ENCODE results near the gene STX18. TPM values are rescaled to one million over a fixed set of nuclear protein-coding genes. Genes with fewer than 3 reads are reported as not detected.

STX18 gene
- total and polyA plus RNA-seq, 3 experiments from 2014 or later, result 24.7 to 27.1 (median 25.2) TPM

- CTCF ChIA-PET, result interaction anchor here (1.7 kb wide), 1 partner anchor 12 kb away, joined by 10 read pairs; no protein-coding TSS in a partner anchor
- peak overlapping the region in 7 of 8 donors; percentile 65 to 89 (median 76) for H3K27ac Mint-ChIP-seq
These were observed 124.0 kb downstream of the STX18 start for GRCh38 chr4:4417886-4418285.

GRCh38 chr4:4416981-4417380 lies 124.9 kb downstream of the STX18 start:
- ChIA-PET CTCF (interaction anchor here (1.7 kb wide), 1 partner anchor 13 kb away, joined by 10 read pairs; no protein-coding TSS in a partner anchor), POLR2A (no interaction called here)
- peaks cover 19% of the 10 kb centered on the region for H3K4me1 ChIP-seq (ENCODE audit: insufficient read depth, low read length)
- Mint-ChIP-seq H3K4me3 (no peak overlapping the region), H3K36me3 (peaks cover 10 to 74% (median 14%) of the 10 kb centered on the region in 3 donors), H3K4me1 (peaks cover 20 to 36% (median 34%) of the 10 kb centered on the region in 3 donors), H3K27me3 (no peaks in the 10 kb centered on the region), H3K27ac (peak overlapping the region in 3 of 8 donors; percentile 37 to 89 (median 68)), H3K9me3 (peaks cover 0 to 2% (median 0%) of the 10 kb centered on the region in 5 donors)
- H3K27me3 ChIP-seq (ENCODE audit: insufficient read depth, low read length, poor library complexity, severe bottlenecking), result no peaks in the 10 kb centered on the region
- H3K4me3 ChIP-seq (ENCODE audit: low read length), result no peak overlapping the region
- H3K36me3 ChIP-seq (ENCODE audit: insufficient read depth, low read length), result peaks cover 14% of the 10 kb centered on the region
- DNase-seq, result no peak
- no peak overlapping the region for H3K27ac ChIP-seq (ENCODE audit: low read depth, low read length)
- H3K9me3 ChIP-seq (ENCODE audit: low read length), result no peaks in the 10 kb centered on the region

More at GRCh38 chr4:4417886-4418285, 124.0 kb downstream of the STX18 start:
- POLR2A ChIA-PET, result no interaction called here
- Mint-ChIP-seq H3K36me3 (peaks cover 10 to 79% (median 14%) of the 10 kb centered on the region in 3 donors), H3K4me3 (peak overlapping the region in 4 of 7 donors; percentile 29 to 62 (median 44)), H3K27me3 (no peaks in the 10 kb centered on the region), H3K9me3 (peaks cover 0 to 2% (median 0%) of the 10 kb centered on the region in 5 donors), H3K4me1 (peaks cover 20 to 36% (median 34%) of the 10 kb centered on the region in 3 donors)
- no peak overlapping the region for H3K4me3 ChIP-seq (ENCODE audit: low read length)
- DNase-seq, result no peak
- H3K27ac ChIP-seq (ENCODE audit: low read depth, low read length), result no peak overlapping the region
- no peaks in the 10 kb centered on the region for H3K27me3 ChIP-seq (ENCODE audit: insufficient read depth, low read length, poor library complexity, severe bottlenecking)
- peaks cover 19% of the 10 kb centered on the region for H3K4me1 ChIP-seq (ENCODE audit: insufficient read depth, low read length)
- no peaks in the 10 kb centered on the region for H3K9me3 ChIP-seq (ENCODE audit: low read length)
- peaks cover 14% of the 10 kb centered on the region for H3K36me3 ChIP-seq (ENCODE audit: insufficient read depth, low read length)

DNA sequence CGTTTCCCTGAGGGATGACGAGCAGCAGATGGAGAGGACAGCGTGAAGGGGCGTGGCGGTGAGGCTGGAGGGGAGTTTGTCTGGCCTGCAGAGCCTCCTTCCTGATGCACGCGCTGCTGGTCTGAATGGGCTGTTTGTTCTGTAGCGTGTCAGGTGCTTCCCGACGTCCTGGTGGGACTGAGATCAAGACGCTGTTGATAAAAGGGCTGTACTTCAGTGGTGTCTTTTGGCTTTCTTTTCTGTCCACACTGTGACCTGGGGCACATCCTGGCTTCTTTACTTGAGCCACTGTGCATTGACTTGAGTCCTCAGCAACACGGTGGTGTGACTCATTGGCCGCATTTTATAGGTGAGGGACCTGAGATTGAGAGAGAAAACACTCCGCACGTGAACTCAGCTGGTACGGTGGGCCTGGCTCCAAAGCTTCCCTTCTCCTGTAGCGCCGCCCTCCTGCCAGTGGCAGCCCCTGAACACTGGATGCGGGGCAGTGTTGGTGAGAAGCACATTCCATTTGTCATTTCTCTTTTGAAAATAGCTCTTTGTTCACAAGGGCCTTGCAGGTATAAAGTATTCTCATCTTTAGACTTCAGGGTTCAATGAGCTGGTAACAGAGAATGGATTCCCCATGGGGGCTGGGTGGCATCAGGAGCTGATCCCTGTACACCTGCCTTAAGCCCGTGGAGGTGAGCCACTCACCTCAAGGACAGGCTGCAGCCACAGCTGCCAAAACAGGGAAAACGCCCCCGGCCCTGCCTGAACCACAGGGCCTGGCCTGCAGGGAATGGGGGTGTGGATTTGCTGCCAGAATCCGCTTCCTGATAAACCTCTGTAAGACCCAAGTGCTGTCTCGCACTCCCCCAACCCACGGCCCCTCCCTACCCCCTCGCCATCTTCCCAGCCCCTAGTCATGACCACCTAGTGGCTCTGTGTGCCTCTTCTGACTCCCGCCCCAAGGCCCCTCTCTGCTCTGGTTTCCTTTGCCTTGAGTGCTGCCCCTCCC lies 125.7 kb downstream of the STX18 start:
- Mint-ChIP-seq H3K36me3 (peaks cover 10 to 67% (median 10%) of the 10 kb centered on the region in 3 donors), H3K9me3 (peaks cover 0 to 2% (median 0%) of the 10 kb centered on the region in 5 donors), H3K27me3 (no peaks in the 10 kb centered on the region), H3K4me1 (peaks cover 20 to 36% (median 34%) of the 10 kb centered on the region in 3 donors), H3K27ac (peak overlapping the region in 1 of 8 donors; percentile 68), H3K4me3 (no peak overlapping the region)
- CTCF ChIA-PET, result interaction anchor here (0.9 kb wide), 1 partner anchor 15 kb away, joined by 3 read pairs; no protein-coding TSS in a partner anchor
- Histone ChIP-seq H3K4me3 (ENCODE audit: low read length) (no peak overlapping the region), H3K27ac (ENCODE audit: low read depth, low read length) (no peak overlapping the region), H3K9me3 (ENCODE audit: low read length) (no peaks in the 10 kb centered on the region), H3K36me3 (ENCODE audit: insufficient read depth, low read length) (peaks cover 14% of the 10 kb centered on the region), H3K27me3 (ENCODE audit: insufficient read depth, low read length, poor library complexity, severe bottlenecking) (no peaks in the 10 kb centered on the region), H3K4me1 (ENCODE audit: insufficient read depth, low read length) (peaks cover 19% of the 10 kb centered on the region)
- no peak for DNase-seq
- POLR2A ChIA-PET, result no interaction called here

DNA sequence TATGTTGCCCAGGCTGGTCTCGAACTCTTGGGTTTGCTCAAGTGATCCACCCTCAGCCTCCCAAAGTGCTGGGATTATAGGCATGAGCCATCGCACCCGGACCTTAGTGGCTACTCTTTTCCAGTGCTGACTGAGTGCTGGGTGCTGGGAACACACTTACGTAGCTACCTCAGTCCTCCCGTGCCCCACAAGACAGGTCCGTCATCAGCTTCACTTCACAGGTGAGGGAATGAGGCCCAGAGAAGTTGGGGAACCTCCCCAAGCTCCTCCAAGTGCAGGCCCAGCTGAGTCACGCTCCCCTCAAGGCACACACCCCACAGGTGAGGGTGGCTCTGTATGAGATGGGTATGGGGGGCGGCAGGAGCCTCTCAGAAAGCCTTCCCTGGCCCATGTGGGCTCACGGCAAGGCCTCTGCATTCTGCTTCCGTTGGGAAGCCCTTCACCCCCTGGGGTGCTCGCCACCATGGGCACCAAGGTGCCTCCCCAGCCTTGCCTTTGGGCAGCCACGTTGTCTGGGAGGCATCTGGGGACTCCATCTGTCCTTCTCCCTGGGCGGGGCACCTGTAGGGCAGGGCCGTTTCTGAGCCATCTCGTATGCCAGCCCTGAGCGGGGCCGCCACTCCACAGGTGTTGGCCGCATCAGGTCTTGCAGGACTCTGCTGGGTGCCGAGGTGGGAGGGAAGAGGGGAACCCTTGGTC lies 126.6 kb downstream of the STX18 start:
- no peak for DNase-seq
- ChIA-PET POLR2A (no interaction called here), CTCF (no interaction called here)
- no peaks in the 10 kb centered on the region for H3K27me3 Mint-ChIP-seq
- H3K4me3 Mint-ChIP-seq, result no peak overlapping the region
- H3K36me3 Mint-ChIP-seq, result peaks cover 7 to 65% (median 8%) of the 10 kb centered on the region in 3 donors
- H3K27ac Mint-ChIP-seq, result peak overlapping the region in 1 of 8 donors; percentile 50
- peaks cover 0 to 2% (median 0%) of the 10 kb centered on the region in 5 donors for H3K9me3 Mint-ChIP-seq
- peaks cover 12% of the 10 kb centered on the region for H3K36me3 ChIP-seq (ENCODE audit: insufficient read depth, low read length)
- no peaks in the 10 kb centered on the region for H3K9me3 ChIP-seq (ENCODE audit: low read length)
- H3K27ac ChIP-seq (ENCODE audit: low read depth, low read length), result no peak overlapping the region
- H3K4me1 Mint-ChIP-seq, result peaks cover 20 to 36% (median 34%) of the 10 kb centered on the region in 3 donors
- H3K27me3 ChIP-seq (ENCODE audit: insufficient read depth, low read length, poor library complexity, severe bottlenecking), result no peaks in the 10 kb centered on the region
- no peak overlapping the region for H3K4me3 ChIP-seq (ENCODE audit: low read length)
- H3K4me1 ChIP-seq (ENCODE audit: insufficient read depth, low read length), result peaks cover 19% of the 10 kb centered on the region

DNA sequence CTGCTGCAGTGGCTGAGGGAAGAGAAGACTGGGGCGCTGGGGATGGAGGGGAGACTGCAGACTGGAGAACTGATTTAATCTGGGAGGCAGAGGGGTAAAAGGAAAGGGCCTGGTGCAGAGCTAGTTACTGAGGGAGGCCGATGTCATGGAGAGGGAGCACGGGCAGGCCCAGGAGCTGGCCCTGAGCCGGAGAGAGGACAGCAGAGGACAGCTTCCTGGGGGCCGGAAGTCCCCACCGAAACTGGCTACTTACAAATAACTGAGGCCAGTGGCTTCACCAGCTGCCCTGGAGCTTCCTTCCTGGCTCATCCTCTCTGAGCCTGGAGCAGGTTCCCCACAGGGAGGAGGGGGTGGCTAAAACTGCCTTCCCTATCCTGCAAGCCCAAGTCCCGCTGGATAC lies 128.0 kb downstream of the STX18 start:
- H3K36me3 Mint-ChIP-seq, result peaks cover 4 to 61% (median 7%) of the 10 kb centered on the region in 3 donors
- DNase-seq, result no peak

DNA sequence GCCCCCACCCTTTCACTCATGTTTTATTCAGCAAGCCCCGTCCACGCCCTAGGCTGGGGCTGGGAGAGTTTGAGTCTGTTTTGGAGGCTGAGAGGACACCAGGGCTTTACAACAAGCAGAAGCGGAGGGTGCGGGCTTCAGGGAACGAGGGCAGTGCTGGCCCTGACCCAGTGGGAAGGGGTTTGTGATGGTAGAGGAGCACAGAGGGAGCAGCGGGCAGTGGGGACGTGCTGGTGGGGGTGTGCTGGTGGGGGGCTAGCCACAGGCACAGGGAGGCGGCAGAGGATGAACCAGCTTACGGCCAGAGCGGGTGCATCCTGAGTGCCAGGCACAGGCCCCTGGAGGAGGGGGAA lies 128.5 kb downstream of the STX18 start:
- POLR2A ChIA-PET, result no interaction called here
- no peak overlapping the region for H3K4me3 Mint-ChIP-seq
- no peaks in the 10 kb centered on the region for H3K9me3 ChIP-seq (ENCODE audit: low read length)

More for the DNA sequence above, 128.0 kb downstream of the STX18 start:
- H3K9me3 Mint-ChIP-seq, result peaks cover 0 to 2% (median 0%) of the 10 kb centered on the region in 5 donors
- Histone ChIP-seq H3K27ac (ENCODE audit: low read depth, low read length) (no peak overlapping the region), H3K9me3 (ENCODE audit: low read length) (no peaks in the 10 kb centered on the region), H3K4me3 (ENCODE audit: low read length) (no peak overlapping the region), H3K36me3 (ENCODE audit: insufficient read depth, low read length) (peaks cover 6% of the 10 kb centered on the region), H3K27me3 (ENCODE audit: insufficient read depth, low read length, poor library complexity, severe bottlenecking) (no peaks in the 10 kb centered on the region), H3K4me1 (ENCODE audit: insufficient read depth, low read length) (peaks cover 9% of the 10 kb centered on the region)
- ChIA-PET CTCF (interaction anchor here (0.9 to 1.4 kb wide), 3 partner anchors 12 to 96 kb away, joined by 3 to 4 read pairs (median 3); no protein-coding TSS in a partner anchor), POLR2A (no interaction called here)
- no peak overlapping the region for H3K4me3 Mint-ChIP-seq
- peak overlapping the region in 3 of 8 donors; percentile 47 to 70 (median 66) for H3K27ac Mint-ChIP-seq
- no peaks in the 10 kb centered on the region for H3K27me3 Mint-ChIP-seq
- H3K4me1 Mint-ChIP-seq, result peaks cover 12 to 24% (median 22%) of the 10 kb centered on the region in 3 donors

DNA sequence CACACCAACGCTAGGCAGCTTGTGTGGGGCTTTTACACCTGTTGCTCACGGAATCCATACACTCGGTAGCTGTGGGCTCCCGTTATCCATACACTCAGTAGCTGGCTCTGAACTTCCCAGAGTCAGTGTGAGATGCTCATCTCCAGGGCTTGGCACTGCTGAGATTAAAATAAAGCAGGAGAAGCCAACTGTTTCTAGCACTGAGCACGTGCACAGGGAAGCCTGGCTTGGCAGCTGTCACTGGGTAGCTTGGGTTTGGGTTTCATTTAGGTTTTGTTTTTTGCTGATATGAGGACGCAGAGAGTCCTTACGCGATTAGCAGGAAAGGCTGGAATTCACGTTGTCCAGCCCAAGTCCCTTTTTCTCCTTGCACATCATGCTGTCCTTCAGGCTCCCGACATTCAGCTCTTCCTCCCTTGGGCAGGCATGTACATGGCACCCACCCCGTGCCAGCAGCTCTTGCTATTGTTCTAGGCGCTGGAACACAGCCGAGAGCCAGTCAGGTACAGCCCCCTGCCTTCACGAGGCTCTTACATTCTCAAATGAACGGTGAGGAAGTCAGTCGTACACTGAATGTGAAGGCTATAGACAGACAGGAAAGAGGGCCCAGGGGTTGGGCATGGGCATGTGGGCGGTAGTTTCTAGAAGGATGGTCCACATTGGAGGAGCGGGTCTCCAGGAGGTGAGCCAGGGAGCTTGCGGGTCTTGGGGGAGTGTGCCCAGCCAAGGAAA lies 129.0 kb downstream of the STX18 start:
- Mint-ChIP-seq H3K4me3 (no peak overlapping the region), H3K4me1 (peaks cover 2 to 14% (median 12%) of the 10 kb centered on the region in 3 donors), H3K27ac (peak overlapping the region in 4 of 8 donors; percentile 15 to 55 (median 42)), H3K36me3 (peaks cover 2 to 51% (median 7%) of the 10 kb centered on the region in 3 donors), H3K9me3 (peaks cover 0 to 2% (median 0%) of the 10 kb centered on the region in 5 donors), H3K27me3 (no peaks in the 10 kb centered on the region)
- no peaks in the 10 kb centered on the region for H3K9me3 ChIP-seq (ENCODE audit: low read length)
- no peak overlapping the region for H3K27ac ChIP-seq (ENCODE audit: low read depth, low read length)
- H3K4me1 ChIP-seq (ENCODE audit: insufficient read depth, low read length), result no peaks in the 10 kb centered on the region
- CTCF ChIA-PET, result interaction anchor here (1.3 to 1.4 kb wide), 2 partner anchors 18 to 95 kb away, joined by 3 to 4 read pairs; no protein-coding TSS in a partner anchor
- no peak for DNase-seq
- POLR2A ChIA-PET, result no interaction called here
- H3K36me3 ChIP-seq (ENCODE audit: insufficient read depth, low read length), result peaks cover 6% of the 10 kb centered on the region
- no peak overlapping the region for H3K4me3 ChIP-seq (ENCODE audit: low read length)
- no peaks in the 10 kb centered on the region for H3K27me3 ChIP-seq (ENCODE audit: insufficient read depth, low read length, poor library complexity, severe bottlenecking)

More for the DNA sequence above, 128.5 kb downstream of the STX18 start:
- peak overlapping the region in 6 of 8 donors; percentile 15 to 70 (median 54) for H3K27ac Mint-ChIP-seq
- peaks cover 2 to 56% (median 7%) of the 10 kb centered on the region in 3 donors for H3K36me3 Mint-ChIP-seq
- H3K9me3 Mint-ChIP-seq, result peaks cover 0 to 2% (median 0%) of the 10 kb centered on the region in 5 donors
- H3K4me3 ChIP-seq (ENCODE audit: low read length), result no peak overlapping the region
- no peaks in the 10 kb centered on the region for H3K27me3 Mint-ChIP-seq
- H3K4me1 ChIP-seq (ENCODE audit: insufficient read depth, low read length), result peaks cover 5% of the 10 kb centered on the region
- no peak for DNase-seq
- H3K27ac ChIP-seq (ENCODE audit: low read depth, low read length), result no peak overlapping the region
- H3K36me3 ChIP-seq (ENCODE audit: insufficient read depth, low read length), result peaks cover 6% of the 10 kb centered on the region
- H3K27me3 ChIP-seq (ENCODE audit: insufficient read depth, low read length, poor library complexity, severe bottlenecking), result no peaks in the 10 kb centered on the region
- peaks cover 7 to 19% (median 18%) of the 10 kb centered on the region in 3 donors for H3K4me1 Mint-ChIP-seq
- CTCF ChIA-PET, result interaction anchor here (1.3 to 1.4 kb wide), 2 partner anchors 18 to 95 kb away, joined by 3 to 4 read pairs; no protein-coding TSS in a partner anchor
